Right renal pelvis (tissue), 4 donors: ENCODE results near the gene AP3B1. TPM values are rescaled to one million over a fixed set of nuclear protein-coding genes. Genes with fewer than 3 reads are reported as not detected.
A peak's percentile ranks its signal among the peaks of the same experiment; 100 is the strongest.

Experiments used
- DNase-seq, 4 donors: peaks; one replicate each; pipeline ENCODE4 v3.0.0-alpha.2; 2013; ENCODE audit warnings: low read depth in 4 of 4, low spot score in 3 of 4, missing footprints in 1 of 4
- polyA plus RNA-seq, 4 donors: library from polyadenylated mRNA; unstranded; fragments of 120-200 nt; gene quantifications; one replicate each; pipeline ENCODE4 v1.2.1, GENCODE V29; 2013; ENCODE audit not compliant: insufficient read length in 4 of 4

Gene AP3B1
- polyA plus RNA-seq, 4 donors: 70.2 to 82.3 (median 75.7) TPM

DNA sequence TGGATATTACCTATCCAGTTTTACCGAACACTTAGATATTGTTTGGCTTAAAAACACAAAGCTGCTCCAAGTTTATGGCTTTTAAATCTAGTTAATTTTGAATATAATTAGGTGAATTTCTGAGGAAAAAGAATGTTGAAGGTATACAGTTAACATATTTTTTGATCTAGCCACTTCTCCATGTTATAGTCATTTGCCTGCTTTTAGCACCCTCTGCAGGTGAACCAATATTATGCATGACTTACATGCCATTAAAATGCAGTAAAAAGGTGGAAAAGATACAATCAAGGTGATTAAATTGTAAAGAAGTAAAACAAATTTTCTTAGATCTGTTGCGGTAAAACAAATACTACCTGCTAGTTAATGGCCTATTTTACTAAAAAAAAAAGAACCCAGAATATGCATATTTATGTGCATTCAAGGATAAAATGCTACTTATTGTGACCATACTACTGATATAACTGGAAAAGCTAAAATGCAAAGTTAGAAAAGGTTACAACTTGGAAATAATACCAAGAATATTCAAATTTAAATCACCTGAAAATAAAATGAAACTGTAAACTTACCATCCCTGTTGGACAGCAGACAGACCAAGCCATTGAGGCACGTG, 132.1 kb downstream of the AP3B1 start:
- peak in 3 of 4 donors; percentile 4 to 10 (median 8) for DNase-seq

DNA sequence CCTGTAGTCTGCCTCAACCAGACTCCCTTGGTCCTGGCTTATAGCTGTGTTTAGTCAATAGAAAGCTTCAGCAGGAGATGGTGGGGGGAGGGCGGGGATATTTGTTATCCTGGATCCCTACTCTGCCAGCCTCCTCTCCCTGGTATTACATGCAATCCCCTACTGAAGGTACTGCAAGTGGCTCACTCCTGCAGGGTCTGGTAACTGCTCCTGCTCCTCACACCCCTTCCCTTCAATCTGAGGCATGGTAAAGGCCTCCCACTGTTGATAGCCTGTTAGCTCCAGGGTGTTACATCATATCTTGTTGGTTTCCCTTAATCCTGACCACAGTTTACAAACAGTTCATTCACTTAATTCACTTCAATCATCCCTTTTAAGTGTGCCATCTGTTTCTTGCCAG, 137.5 kb downstream of the AP3B1 start:
- no peak for DNase-seq

DNA sequence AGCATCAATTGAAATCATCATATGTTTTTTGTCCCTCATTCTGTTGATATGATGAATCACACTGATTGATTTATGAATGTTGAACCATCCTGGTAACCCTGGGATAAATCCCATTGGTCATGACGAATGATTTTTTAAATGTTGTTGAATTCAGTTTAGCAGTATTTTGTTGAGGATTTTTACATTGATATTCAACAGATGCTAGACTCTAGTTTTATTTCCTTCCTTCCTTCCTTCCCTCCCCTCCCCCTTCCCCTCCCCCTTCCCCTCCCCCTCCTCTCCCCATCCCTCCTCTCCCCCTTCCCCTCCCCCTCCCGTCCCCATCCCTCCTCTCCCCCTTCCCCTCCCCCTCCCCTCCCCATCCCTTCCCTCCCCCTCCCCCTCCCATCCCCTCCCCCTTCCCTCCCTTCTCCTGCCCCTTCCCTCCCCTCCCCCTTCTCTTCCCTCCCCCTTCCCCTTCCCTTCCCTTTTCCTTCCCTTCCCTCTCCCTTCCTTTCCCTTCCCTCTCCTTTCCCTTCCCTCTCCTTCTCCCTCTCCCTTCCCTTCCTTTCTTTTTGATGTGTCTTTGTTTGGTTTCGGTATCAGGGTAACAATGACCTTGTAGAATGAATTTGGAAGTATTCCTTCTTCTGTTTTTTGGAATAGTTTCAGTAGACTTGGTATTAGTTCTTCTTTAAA, 142.8 kb downstream of the AP3B1 start:
- DNase-seq: no peak

DNA sequence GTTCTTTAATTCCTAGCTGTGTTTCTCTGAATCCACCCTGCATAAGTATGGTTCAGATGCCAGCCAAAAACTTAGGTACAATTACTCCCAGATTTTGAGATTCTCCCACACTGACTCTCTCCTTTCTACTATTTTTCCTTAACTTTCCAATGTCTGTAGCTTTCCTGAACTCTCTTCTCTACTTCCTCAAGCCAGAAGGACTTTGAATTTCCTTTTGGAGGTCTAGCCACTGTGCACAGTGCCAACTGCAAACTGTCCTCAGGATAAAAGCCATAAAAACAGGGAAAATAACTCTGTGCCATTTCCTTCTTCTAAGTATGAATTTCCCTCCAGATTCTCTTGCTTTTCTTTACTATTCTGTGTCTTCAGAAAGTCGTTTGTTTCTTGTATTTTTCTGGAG, 157.2 kb downstream of the AP3B1 start:
- DNase-seq: no peak

DNA sequence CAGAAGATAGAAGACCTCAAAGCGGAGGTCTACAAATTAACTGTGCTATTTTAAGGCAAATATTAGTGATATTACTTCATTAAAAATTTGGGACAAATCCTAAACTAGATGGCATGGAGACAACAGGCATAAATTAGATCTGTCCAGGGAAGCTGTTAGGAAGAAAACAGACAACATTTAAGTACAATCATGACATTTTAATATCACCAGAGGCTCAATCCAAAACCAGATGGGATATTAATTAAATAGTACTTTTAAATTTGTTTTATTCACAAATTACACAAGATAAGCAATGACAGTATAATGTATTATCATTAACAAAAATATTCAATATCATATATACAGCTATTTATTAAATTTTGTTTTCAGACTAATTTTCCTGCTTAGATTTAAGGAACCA, 161.1 kb downstream of the AP3B1 start:
- DNase-seq: no peak

DNA sequence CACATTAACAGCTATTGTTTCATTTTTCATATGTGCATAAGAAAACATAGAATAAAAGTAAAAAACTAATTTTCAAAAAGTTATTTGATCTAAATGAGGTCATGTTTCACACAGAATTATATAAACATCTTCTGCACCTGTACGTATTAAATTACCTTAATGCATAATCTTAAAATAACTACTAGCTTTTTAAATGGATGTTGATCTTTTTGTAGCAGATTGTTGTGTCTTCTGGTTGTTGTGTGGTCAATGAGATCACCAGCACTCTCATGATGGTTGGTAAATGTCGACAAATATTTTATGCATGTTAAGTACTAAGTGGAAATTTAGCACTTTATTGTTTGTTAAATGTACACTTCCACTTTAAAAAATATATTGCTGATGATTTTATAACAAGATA, 162.0 kb downstream of the AP3B1 start:
- DNase-seq: no peak

DNA sequence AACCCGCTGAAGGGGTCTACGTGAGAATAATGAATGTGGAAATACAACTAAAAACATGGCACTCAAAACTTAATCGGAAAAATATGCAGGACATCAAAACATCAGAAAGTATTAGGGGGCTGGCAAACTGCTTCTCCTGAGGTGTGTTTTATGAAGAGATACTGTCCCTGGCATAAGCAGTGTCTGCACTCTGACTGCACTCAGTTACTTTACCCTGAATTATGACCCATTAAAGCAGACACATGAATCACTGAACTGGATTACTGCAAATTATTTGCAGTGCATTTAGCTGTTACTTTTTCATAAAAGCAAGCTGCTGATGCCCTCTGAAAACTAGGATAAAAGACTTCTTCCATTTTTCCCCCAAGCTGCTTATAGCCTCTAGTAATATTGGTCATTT, 164.9 kb downstream of the AP3B1 start:
- no peak for DNase-seq

DNA sequence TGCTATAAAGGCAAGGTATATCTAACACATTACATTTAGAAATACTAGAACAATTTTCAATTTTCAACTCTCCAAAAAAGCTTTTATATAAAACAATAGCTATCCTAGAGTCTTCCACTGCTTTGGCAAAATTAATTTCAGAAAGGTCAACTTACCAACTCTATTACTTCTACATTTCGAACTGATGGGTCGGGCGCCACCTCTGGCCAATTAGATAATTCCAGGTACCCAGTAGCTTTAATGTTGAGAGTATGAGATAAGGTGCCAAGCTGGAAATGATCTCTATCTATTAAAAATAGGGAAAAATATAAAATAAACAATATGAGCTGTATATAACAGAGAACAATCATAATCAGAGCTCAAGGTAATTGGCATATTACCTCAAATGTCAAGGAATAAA, 166.6 kb downstream of the AP3B1 start:
- DNase-seq: no peak

DNA sequence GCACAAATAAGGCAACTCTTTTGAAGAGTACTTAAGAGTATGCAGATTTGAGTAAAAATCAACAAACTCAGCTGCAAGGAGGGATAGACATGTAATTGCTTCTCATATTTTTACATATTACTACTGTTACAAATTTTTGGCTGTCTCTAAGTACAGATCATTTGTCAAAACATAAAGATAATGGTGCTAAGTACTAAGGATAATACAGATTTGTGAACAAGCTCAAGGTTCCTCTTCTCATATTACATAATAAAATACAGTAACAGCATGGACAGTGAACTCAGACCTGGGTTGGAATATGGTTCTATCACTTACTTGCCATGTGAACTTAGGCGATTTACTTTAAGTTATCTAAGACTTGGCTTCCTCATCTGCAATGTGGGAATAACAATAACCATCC, 168.0 kb downstream of the AP3B1 start:
- no peak for DNase-seq

DNA sequence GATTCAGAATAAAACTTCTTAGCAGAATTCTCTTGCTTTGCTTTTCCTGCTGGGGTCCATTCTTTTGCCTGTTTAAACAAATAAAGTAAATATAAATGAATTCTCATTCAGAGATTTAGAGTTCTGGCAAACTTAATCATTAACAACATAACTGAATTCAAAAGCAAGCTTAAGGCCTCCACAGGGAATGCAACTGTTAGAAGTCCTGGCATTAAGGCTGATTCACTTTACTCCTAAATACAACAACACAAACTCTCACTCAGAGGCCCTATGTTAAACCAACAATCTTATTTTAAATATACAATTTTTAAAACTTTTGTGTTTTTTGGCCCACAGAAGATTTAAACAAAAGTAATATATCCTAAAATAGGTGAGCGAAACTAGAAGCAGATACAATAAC, 178.3 kb downstream of the AP3B1 start:
- no peak for DNase-seq

DNA sequence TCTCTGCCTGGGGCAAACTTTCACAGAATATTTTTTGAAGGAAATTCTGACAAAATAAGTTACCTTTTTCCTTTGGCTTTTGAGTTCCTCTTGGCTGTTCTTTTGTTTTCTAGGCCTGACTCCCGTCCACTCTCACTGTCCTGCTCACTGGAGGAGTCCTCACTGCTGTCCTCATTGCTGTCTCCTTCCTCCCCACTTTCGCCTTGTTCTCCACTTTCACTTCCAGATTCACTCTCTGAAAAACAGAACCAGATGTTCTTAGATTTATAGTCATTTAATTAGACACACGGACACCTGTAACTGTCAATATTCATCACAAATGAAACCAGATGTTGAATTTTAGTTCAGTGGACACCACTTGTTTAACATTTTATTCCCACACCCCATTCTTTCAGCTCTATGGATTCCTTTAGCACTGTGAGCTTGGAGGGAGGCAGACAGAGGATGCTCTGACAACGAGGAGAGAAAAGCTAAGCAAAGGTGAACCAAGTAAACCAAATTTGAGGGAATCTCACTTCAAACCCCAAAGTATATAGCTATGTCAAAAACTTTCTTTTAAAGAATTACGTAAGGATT, 180.7 kb downstream of the AP3B1 start:
- no peak for DNase-seq

DNA sequence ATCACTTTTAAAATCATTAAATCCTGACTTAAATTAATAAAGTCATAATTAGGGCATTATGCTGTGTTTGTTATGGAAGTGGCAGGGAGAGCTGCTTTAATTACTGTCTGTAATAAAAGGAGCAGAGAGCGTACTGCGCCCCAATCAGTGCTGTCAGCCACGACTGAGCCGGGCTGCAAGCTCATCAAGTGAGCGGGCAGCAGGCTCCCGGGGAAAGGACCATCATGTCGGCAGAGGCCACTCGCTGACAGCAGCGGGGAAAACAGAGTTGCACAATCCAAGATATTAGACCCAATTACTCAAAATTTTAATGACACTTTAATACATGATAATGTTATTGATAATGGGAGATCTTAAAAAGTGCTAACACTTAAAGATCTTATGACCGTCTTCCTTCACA, 181.6 kb downstream of the AP3B1 start:
- DNase-seq: no peak

DNA sequence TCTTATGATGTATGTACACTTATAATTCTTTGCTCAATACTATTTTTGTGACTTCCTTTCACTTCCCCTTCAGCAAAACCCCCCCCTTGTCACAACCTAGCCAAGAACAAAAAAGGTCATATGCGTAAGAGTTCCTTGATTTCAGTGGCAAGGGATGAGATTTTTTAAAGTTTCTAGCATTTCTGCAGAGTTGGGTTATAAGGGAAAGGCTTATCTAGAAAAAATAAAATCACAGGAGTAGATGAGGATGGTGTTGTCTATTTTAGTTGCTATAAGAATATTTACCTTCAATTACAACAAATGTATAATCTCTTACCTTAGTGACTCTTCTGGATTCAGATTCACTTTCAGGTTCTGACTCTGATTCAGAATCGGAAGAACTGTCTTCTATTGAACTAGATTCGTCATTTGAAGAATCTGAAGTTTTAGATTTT, 184.6 kb downstream of the AP3B1 start:
- no peak for DNase-seq

DNA sequence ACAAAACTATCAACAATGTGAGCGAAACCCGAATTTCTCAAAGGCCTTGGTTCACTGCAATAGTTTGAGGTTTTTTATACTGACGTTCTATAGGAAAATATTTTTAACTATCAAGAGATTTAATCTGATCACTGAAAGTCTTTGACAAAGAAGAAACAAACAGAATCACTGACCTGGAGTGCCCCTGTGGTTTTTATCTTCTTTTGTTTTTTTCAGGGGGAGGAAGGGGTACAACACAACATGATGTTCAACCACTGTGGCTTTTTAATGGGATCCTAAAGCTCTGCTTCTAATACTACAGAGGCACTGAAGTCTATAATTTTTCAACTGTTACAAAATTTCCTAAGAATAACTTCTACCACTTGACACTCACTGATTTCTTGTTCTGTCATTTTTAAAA, 185.9 kb downstream of the AP3B1 start:
- no peak for DNase-seq

DNA sequence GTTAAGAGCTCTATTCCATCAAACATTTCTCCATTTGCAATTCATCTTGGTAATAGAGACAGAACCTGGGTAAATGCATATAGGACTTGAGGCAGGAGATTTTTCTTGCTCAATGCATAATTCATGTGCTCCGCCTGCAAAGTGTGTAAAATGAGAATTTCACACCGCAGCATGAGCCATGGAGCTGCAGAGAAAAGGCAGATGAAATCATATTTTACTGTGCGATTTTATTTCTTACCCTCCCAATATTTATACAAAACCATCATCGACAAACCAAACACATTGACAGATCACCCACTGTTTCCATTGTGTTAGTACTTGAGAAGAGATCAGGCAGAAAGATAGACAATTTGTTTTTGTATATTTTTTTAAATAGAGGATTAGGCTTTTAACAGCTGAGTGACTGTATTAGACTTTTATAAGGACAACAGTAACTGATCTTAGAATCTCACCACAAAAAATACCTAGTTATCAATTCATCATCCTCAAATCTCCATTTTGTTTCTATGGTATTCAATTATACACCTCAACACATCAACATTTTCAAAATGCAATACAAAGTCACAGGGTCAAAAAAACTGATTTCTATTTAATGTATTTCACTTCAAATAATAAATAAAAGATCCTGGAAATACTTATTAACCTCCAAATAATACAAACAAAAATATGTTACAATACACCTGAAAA, 191.1 kb downstream of the AP3B1 start:
- no peak for DNase-seq

DNA sequence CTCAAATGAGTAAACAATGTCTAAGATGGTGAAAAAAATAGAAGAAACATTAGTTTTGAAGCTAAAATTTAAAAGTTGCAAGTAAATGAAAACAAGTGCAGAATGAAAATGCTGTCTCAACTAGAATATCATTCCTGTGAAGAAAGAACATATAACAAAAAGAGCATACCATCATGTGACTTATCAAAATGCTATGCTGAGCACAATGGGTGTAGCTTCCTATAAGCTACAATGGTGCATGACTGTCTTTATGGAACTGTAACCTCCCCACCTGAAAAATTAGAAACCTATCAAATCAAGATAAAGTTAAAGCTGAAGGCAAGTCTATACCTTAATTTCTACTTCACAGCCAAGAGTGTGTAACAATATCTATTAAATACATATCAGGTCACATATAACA, 192.0 kb downstream of the AP3B1 start:
- no peak for DNase-seq

DNA sequence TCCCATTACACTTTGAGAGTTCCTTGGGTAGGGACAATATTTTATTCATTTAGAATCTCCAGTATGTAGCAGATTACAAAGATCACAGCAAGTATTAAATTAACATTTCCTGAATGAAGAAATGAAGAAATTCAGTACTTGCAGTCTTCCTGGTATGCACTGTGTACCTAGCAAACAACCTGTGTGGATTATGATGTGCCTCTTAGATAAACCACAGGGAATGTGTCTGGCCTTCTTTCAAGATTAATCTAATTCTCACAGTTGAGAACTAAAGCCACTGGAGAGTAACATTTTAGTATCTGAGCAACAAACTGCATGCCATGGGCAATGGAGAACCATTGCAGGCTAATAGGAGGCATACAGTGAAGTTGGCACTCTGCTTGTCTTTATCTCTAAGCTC, 199.4 kb downstream of the AP3B1 start:
- DNase-seq: no peak

DNA sequence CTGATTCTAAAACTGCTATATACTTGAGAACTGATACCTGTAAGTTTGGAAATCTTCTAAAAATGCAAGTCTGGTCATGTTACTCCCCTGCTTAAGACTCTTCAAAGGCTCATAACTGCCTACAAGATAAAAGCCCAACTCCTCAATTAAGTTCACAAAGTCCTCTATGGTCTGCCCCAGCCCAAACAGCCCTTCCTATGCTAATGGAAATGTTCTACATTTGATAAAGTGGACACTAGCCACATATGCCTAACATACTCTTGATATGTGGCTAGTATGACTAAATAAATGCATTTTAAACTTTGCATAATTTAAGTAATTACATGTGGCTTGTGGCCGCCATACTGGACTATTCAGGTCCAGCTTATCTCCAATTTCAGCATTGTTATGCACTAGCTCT, 204.5 kb downstream of the AP3B1 start:
- no peak for DNase-seq

DNA sequence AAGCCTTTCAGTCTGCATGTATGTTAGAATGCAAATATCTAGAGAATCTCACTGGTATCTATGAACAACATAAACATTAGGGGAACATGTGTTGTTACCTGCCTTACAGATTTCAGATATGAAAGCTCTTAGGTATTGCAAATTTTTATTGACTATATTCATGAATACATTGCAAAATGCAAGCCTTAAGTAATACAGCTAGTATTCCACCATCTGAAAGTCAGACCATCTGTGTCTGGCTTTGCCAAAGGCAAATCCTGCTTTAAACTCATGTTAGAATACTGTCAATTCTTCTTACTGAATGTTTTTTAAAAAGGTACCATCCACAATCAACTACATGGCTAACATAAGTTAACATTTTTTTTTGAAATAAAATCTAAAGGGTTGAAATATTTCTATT, 215.6 kb downstream of the AP3B1 start:
- no peak for DNase-seq

DNA sequence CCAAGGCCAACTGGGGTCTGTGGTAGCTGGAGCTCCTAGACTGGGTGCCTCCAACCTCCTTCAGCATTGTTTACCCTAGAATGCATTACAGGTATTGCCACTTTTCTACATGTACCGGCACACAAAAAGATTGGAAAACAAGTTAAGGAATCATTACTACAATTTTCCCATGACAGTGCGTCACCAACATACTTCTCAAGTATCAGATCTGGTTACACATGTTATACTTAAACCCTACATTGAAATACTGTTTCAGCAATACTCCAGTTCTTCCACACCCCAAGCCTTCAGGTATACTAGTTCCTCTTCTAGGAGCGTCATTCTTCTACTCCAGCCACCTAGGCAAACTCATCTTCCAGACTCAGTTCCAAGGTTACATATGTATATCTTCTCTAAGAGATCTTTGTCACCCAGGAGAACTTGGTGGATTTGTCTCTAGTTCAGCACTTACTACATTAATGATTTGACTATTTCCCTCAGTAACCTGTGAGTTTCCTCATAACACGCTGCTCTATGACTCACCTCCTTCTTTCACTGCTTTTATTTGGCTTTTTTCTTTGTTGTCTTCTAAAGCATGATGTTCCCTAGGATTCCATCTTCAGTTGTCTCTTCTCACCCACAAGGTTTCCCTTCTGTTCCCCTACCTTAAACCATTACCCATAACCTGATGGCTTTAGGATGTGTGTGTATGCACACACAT, 217.0 kb downstream of the AP3B1 start:
- DNase-seq: no peak

DNA sequence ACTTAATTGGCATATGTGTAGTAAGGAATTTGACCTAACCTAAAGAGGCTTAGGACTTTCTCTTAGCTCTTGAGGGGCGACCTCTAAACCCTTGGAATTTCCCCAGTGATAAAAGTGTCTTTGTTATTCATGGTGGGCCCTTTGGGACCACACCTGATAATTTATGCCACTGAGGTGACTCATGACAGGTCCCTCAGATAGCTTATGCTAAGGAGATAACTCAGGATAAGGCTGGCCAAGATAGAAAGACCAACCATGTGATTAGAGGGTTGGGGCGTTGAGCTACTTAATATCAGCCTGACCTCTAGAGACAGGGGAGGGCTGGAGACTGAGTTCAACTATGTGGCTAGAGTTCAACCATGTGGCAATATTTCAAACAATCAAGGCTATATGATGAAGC, 218.1 kb downstream of the AP3B1 start:
- DNase-seq: no peak
